GM19328 (cell line): Measurements from ENCODE around the gene OBI1.
A peak's percentile ranks its signal among the peaks of the same experiment; 100 is the strongest.

ENCODE experiments used
- ATAC-seq: cut with Tn5 transposase; IDR thresholded peaks from one replicate; pipeline ENCODE4 v1.9.1; 2021; ENCODE audit warnings: mild to moderate bottlenecking, moderate library complexity; ENCODE audit not compliant: unreplicated experiment

OBI1 gene

GRCh38 chr13:78604782-78605611 is 54.0 kb downstream of the OBI1 start:
- ATAC-seq: no peak

- ATAC-seq: peak; percentile 67
Measured at GRCh38 chr13:78603240-78603957, 55.6 kb downstream of the OBI1 start, which contains the start of gene POU4F1. Gene POU4F1 (minus strand): TSS chr13:78603552. CDS start chr13:78603326, 226 bp downstream.

- ATAC-seq: no peak
Measured at GRCh38 chr13:78602561-78603239, 56.3 kb downstream of the OBI1 start.

DNA sequence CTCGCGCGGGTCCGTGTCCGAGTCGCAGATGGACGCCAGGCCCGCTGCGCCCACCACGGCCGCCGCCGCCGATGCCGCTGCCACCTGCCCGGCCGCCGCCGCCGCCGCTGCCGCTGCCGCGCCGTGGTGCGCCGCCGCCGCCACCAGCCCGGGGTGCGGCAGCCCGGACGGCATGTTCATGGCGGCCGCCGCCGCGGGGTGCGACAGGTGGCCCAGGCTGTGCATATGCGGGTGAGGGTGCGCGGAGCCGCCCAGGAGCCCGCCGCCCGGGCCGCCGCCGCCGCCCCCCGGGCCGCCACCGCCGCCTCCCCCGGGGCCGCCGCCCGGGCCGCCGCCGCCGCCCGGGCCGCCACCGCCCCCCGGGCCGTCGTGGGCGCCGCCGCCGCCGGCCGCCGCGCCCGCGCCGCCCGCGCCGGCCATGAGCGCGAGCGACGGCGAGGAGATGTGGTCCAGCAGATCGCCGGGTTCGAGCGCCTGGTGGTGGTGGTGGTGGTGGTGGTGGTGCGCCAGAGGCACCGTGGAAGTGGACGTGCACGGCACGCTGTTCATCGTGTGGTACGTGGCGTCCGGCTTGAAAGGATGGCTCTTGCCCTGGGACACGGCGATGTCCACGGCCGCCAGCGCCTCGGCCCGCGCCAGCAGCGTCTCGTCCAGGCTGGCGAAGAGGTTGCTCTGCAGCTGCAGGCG is 56.9 kb downstream of the OBI1 start:
- ATAC-seq: no peak

- ATAC-seq: no peak
Measured at GRCh38 chr13:78601124-78601873, 57.7 kb downstream of the OBI1 start.

DNA sequence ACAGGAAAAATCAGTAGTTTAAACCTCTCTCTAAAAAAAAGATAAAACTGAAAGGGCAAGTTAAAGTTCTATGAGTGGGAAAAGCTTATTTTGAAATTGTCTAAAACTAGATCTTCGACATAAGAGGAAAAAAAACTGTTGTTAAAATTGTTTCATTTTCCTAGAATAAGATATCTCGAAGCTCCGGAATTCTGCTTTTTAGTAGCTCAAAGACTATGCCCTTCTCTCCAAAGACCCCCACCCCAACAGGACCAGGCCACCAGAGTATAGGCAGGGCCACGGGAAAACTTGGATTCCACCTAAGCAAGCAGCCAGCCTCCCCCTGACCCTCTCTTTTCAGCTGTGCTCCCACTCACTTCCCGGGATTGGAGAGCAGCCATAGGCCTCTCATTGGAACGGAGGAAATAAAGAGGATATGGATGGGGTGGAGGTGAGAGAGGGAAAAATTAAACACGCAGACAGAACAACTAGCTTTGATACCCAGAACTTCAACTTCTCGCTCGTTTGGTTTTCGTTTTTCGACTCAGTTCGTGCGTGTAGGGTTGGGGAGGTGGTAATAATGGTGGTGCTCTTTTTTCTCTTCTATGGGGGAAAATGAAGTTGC is 58.6 kb downstream of the OBI1 start:
- no peak for ATAC-seq

GRCh38 chr13:78599645-78600279 is 59.2 kb downstream of the OBI1 start:
- ATAC-seq: no peak

- ATAC-seq: no peak
Measured at GRCh38 chr13:78598966-78599644, 59.9 kb downstream of the OBI1 start.

GRCh38 chr13:78598116-78598781 is 60.7 kb downstream of the OBI1 start:
- ATAC-seq: no peak

DNA sequence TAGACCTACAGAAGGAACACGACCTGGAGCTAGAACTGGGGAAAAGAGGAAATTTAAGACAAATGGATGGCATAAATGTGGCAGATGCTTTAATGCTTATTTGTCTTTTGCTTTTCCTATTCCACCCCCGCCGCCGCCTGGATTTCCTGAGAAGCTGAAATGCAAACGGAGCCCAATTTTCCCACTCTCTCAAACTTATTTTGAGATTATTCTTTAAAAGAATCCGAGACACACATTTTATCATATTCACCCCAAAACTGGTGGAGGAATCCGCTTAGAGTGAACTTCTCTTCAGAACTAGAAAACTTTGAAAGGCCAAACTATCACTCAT is 61.4 kb downstream of the OBI1 start:
- no peak for ATAC-seq

DNA sequence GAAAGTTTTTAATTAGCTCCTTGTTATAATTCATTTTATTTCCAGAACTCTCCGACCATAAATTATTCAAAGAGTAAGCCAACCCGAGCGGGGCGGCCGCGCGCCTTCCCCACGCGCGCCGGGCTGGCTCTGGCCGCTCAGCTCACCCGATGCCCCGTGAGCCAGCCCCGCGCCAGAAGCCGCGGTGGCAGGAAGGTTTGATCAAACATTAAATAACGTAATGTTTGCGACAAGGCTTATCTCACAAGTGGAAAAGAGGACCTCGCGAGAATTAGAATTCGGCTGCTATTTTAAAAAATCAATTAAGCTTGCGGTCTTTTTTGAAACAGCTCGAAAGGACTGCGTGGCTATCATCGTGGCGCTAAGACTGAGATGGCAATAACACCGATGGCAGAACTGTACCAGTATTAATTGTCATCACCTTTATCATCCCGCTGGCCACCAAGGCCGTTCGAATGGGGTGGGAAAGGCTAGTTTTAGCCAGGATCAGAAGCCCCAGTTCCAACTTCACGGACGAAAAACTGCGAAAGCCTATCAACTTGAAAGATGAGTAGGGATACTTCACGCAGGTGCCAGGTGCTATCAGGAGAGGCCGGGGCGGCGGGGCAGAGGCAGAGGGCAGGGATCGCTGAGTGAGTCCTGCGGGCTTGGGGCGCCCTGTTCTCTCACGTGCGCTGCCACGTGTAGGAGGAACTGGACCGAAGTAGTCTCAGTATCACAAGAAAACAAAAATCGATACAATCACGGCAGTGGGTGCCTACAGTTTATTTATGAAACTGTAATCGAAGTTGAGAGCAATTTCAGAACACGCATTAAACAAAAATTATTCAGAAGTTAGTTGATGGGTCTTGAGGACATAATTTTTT is 62.0 kb downstream of the OBI1 start:
- ATAC-seq: no peak

- no peak for ATAC-seq
Measured at GRCh38 chr13:78596399-78596735, 62.6 kb downstream of the OBI1 start.

DNA sequence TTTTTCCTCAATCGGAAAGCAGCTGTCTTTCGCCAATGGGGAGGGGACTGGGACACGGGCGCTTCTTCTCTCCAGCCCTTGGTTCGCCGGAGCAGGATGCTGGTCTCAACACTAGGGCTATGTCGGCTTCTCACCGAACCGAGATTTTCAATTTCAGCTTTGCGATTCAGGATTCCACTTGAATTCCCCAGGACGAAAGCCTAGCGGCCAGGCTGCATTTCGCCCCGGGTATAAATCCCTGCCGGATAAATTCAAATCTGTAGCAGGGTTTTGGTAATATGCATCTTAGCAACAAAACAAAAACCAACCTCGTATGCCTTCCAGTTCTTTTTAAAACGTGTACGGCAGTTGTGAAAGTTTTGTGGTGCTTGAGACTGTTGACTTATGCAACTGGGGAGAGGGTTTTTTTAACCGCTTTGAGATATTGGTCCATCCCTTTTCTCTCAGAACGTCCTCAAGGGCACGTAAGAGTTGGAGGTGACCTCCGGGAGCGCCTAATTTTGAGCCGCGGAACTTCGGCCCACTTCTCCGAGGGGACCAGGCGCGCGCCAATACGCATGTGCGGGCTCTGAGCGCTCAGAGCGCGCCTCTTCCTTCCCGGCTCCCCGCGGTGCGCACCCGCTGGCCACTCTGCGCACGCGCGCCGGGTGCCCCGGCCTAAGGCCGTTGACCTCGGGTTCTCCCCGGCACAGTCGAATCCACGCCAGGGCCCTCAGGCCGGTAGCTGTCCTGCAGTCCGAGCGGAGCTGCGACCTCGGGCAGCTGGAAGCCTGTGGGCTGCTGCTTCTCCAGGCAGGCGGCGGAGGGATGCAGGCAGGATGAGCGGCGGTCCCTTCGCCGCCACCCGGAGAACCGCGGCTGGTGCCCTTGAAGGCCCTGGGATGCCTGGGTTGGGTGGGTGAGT is 63.2 kb downstream of the OBI1 start:
- no peak for ATAC-seq

GRCh38 chr13:78594456-78594975 is 64.4 kb downstream of the OBI1 start:
- no peak for ATAC-seq

GRCh38 chr13:78593652-78594455 is 65.1 kb downstream of the OBI1 start:
- no peak for ATAC-seq

- ATAC-seq: no peak
Measured at GRCh38 chr13:78593129-78593528, 65.8 kb downstream of the OBI1 start.
